GM12873 (cell line): ENCODE measurements around the gene TBC1D23.

ENCODE experiments used
- CTCF ChIP-seq: IDR thresholded peaks from 2 replicates; pipeline ENCODE4 v1.5.1; 2012; ENCODE audit warnings: low read depth, mild to moderate bottlenecking, moderate library complexity, low read length, control low read depth; ENCODE audit not compliant: insufficient read depth; ENCODE audit errors: missing control alignments

Gene TBC1D23

GRCh38 chr3:100260081-100260684 lies 609 bp upstream of the TBC1D23 start:
- TF ChIP-seq CTCF, result no peak

- no peak for TF ChIP-seq CTCF
Observed at GRCh38 chr3:100261485-100261903, 702 bp downstream of the TBC1D23 start.

- no peak for TF ChIP-seq CTCF
Observed at GRCh38 chr3:100263583-100263982, 2.8 kb downstream of the TBC1D23 start.

GRCh38 chr3:100264242-100264641 lies 3.5 kb downstream of the TBC1D23 start:
- TF ChIP-seq CTCF, result no peak

GRCh38 chr3:100265016-100265415 lies 4.2 kb downstream of the TBC1D23 start:
- TF ChIP-seq CTCF, result no peak

GRCh38 chr3:100266531-100266930 lies 5.7 kb downstream of the TBC1D23 start:
- no peak for TF ChIP-seq CTCF

GRCh38 chr3:100268156-100268555 lies 7.4 kb downstream of the TBC1D23 start:
- no peak for TF ChIP-seq CTCF
